Coronary artery (tissue), 2 donors: Measurements from ENCODE around the gene TARBP1.

Experiments
- DNase-seq: peaks from one replicate; pipeline ENCODE4 v3.0.0-alpha.2; 2017; ENCODE audit warnings: low spot score
- H3K27ac ChIP-seq, 2 donors: fragments of 200-600 bp; sonication (generic); one replicate each; pipeline ENCODE4 v1.5.1; 2016 to 2019
- H3K4me3 ChIP-seq: fragments of 200-600 bp; sonication (generic); 2 replicates; pipeline ENCODE4 v1.5.1; 2016; ENCODE audit warnings: mild to moderate bottlenecking, moderate library complexity
- CTCF ChIP-seq: fragments of 200-600 bp; sonication (generic); IDR thresholded peaks from one replicate; pipeline ENCODE4 v1.5.1; 2019; ENCODE audit warnings: antibody characterized with exemption

Gene TARBP1

DNA sequence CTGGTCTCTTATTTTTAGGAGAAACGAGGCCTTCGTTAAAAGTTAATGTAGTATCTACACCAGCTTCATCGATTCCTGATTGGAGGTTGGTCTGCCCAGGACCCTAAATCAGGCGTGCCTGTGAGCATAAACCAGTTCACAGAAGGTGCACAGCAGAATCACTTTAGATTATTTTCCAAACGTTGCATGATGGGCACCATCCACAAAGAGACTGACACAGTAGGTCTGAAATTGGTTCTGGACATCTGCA, 256 bp upstream of the TARBP1 start:
- peak overlapping the region; percentile 96 for H3K4me3 ChIP-seq
- TF ChIP-seq CTCF: no peak

DNA sequence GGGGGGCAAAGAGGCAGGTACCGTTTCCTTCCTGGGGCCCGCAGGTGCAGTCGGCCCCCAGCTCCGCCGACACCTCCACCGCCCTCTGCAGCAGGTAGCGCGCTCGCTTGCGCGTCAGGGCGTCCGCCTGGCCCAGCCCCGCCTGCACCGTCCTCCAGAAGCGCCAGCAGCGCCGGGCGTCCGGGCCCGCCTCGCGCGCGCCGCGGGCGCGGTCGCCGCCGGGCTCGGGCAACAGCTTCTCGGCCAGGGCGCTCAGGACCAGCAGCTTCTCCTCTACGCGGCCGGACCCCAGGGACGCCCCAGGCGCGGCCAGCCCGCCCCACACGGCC, 863 bp downstream of the TARBP1 start:
- no peak for TF ChIP-seq CTCF
- no peak for DNase-seq
- Histone ChIP-seq H3K27ac (peak overlapping the region; percentile 80 to 93), H3K4me3 (peak overlapping the region; percentile 96)

More for the DNA sequence above, 256 bp upstream of the TARBP1 start:
- DNase-seq: no peak
- H3K27ac ChIP-seq: peak overlapping the region in 1 of 2 donors; percentile 20

DNA sequence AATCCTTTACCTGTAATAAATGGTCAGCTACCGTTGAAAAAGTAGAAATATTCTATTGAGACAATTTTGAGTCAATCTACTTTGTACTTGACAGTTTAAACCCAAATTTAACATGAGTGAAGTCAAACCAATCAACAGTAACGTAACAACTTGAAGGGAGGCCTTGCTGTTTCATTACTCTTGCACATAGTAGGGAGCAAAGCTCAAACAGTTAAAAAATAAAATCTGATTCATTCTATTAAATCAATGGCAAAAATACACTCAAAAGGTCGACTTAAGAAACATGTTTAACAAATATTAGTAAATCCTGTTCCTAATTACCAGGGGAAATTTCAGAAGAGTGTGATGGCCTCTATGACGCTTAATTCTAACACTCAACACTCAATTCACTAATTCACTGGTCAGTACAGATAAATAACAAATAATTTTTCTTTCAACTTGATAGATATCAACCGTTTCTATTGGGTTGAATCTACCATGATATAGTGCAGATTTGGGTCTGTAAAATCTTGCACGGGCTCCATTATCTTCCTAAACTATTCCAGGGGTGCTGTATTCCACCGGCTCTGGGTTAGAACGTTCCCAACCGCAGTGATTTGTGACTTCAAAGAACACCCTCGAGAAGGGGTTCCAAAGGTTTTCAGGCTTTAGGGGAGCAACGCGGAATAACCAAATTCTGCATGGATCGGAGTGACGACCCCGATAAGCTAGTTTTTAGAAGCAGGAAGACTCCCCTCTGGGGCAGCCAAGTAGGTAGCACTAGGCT, 1.4 kb downstream of the TARBP1 start:
- no peak for TF ChIP-seq CTCF
- no peak for DNase-seq
- H3K27ac ChIP-seq: peak overlapping the region; percentile 80 to 93
- peak overlapping the region; percentile 96 for H3K4me3 ChIP-seq

DNA sequence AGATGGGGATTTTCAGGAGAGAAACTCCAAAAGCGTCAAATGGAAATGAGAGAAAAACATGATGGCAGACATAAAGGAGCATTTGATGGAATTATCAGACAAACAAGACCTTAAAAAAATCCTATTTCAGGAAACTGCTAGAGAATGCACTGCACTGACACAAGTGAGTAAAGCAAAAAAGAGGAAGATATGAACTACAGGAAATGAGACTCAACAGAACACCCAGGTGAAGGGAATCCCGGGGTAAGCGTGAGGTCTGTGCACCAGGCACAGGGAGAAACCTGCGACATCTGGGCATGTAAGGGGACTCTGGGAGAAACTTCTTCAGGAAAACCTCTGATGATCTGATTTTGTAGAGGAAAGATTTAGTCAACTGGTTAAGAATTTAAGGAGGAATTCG, 2.8 kb downstream of the TARBP1 start:
- Histone ChIP-seq H3K27ac (no peak overlapping the region), H3K4me3 (no peak overlapping the region)
- TF ChIP-seq CTCF: no peak
- DNase-seq: no peak

- no peak for DNase-seq
- no peak overlapping the region for H3K4me3 ChIP-seq
- H3K27ac ChIP-seq: no peak overlapping the region
- no peak for TF ChIP-seq CTCF
Observed at GRCh38 chr1:234475167-234475793, 3.7 kb downstream of the TARBP1 start.

GRCh38 chr1:234474375-234474774, 4.6 kb downstream of the TARBP1 start:
- no peak for TF ChIP-seq CTCF
- Histone ChIP-seq H3K4me3 (no peak overlapping the region), H3K27ac (no peak overlapping the region)
- no peak for DNase-seq

- no peak overlapping the region for H3K27ac ChIP-seq
Observed at GRCh38 chr1:234473118-234473517, 5.9 kb downstream of the TARBP1 start.

More at GRCh38 chr1:234473118-234473517, 5.9 kb downstream of the TARBP1 start:
- no peak for DNase-seq
- no peak overlapping the region for H3K4me3 ChIP-seq
- TF ChIP-seq CTCF: no peak
